GM18498 (cell line): ENCODE measurements around the gene RPS6KB2.

Experiments
- ATAC-seq: cut with Tn5 transposase; IDR thresholded peaks from one replicate; pipeline ENCODE4 v1.9.1; 2021; ENCODE audit warnings: mild to moderate bottlenecking, moderate library complexity; ENCODE audit not compliant: unreplicated experiment

The RPS6KB2 gene

DNA sequence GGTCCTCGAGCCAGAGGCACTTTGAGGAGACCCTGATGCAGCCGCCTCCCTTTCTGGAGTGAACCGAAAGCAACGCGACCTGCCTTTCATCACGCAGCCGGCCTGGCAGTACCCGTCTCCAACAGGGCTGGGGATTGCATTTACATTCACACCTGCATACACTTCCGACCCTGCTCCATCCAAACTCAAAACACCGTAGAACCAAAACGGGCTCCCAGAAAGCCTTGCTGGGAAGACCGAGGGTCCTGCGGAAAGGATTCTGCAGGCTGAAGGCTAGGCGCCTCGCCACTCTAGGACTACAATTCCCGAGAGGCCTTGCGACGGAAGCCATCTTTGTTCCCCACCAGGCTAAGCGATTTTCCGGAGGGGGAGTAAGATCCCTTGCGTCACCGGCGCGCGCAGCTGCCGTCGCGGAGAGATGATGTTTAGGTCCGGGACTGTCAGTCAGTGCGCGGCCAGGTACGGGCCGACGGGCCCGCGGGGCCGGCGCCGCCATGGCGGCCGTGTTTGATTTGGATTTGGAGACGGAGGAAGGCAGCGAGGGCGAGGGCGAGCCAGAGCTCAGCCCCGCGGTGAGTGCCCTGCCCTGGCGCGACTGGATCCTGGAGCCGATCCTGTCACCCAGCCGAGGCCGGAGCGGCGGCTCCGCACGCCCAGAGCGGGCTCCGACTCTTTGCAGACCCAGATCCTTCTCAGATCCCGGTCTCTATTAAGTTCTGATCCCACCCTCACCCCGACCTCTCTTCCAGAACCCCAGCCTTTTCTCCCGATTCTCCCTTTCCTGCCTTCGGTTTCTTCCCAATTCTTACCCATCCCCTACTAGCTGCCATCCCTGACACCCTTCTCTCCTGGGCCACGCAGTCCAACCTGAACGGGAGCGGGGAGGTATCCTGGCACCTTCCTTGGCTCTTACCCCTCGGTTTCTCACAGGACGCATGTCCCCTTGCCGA lies at the start of gene RPS6KB2:
TSS of gene RPS6KB2 (plus strand) at position 443 of the 950 bp plus-strand sequence. CDS start at position 495, 52 bp downstream.
- ATAC-seq, result peak; percentile 79

DNA sequence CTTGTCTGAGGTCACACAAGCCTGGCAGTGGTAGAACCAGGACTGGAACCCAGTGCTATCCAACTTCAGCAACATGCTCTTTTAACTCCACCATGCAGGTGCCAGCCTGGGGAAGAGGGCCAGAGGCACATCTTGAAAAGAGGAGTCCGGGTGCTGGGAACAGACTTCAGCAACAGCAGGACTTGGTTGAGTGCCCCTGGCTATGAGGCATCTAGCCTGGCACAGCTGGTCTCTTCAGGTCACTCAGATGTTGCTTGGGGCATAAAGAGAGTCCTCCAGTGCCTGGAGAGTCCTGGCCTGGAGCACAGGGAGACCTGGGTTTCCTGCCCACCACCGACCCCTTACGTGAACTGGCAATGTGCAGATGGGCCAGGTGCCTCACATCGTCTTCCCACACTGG lies 49.8 kb upstream of the RPS6KB2 start:
- ATAC-seq, result no peak

DNA sequence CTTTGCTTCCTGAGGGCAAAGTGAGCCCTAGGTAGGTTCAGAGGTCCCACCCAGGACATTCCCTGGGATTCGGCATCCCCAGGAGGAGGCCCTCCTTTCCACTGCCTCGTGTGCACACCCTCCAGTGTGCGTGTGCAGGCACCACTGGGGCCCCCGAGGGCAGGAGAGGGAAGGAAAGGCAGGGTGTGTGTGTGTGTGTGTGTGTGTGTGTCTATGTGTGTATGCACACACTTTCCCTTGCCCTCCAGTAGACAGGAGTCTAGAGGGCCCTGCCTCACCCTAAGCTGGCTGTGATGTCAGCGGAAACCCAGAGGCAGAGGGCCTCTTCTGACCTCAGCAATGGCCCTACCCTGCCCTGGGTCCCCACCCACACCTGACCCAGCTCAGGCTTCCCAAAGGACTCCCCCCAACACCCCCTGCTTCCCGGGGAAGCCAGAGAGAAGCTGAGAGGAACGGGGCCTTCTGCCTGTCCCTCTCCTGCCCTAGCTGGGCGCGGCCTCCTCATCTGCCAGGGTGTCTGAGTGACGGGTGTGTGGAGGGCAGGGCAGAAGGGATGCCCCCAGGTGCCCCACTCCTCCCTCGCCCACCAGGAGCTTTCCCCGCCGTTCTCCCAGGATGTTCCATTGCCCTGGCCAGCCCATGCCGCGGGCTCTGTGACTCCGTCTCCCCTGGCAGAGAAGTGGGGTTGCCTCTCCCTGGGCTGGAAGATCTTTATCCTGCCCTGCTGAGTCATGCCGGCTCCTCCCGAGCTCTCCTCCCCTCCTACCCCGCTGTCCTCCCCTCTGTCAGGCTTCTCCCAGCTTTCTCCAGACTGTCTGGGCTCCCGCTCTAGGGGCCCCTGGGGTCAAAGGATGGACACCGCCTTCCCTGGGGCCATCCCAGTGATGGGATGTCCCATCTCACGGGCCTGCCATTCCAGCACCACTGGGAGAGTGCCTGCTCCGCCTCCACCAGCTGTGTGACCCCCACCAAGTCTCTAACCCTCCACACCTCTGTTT lies 48.9 kb upstream of the RPS6KB2 start:
- no peak for ATAC-seq

DNA sequence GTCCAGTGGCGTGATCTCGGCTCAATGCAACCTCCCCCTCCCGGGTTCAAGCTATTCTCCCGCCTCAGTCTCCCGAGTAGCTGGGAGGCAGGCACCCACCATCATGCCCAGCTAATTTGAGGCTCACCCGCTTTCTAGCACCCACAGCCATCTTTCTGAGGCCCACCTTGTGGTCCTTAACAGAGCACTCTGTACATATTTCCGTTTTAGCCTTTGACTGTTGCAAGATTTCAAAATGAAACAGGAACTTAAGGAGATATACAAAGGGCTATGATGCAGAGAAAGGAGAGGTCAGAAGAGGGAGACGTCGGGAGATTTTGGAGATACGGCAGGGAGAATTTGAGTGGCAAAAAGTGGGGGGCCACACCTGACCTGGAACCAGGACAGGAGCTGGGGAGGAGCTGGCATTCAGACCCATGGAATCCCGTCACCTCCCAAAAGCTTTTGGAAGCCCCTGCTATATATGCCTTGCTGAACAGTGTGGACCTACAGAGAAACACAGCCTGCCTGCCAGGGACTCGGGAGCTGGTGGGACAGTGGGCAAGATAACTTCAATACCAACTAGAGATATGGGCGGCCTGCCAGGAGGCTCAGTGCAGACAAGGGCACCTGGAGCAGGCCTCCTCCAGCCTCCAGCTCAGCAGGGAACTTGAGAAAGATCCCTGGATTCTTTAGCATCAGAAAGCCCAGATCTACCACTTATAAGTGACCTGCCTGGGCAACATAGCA lies 46.9 kb upstream of the RPS6KB2 start:
- ATAC-seq, result no peak

DNA sequence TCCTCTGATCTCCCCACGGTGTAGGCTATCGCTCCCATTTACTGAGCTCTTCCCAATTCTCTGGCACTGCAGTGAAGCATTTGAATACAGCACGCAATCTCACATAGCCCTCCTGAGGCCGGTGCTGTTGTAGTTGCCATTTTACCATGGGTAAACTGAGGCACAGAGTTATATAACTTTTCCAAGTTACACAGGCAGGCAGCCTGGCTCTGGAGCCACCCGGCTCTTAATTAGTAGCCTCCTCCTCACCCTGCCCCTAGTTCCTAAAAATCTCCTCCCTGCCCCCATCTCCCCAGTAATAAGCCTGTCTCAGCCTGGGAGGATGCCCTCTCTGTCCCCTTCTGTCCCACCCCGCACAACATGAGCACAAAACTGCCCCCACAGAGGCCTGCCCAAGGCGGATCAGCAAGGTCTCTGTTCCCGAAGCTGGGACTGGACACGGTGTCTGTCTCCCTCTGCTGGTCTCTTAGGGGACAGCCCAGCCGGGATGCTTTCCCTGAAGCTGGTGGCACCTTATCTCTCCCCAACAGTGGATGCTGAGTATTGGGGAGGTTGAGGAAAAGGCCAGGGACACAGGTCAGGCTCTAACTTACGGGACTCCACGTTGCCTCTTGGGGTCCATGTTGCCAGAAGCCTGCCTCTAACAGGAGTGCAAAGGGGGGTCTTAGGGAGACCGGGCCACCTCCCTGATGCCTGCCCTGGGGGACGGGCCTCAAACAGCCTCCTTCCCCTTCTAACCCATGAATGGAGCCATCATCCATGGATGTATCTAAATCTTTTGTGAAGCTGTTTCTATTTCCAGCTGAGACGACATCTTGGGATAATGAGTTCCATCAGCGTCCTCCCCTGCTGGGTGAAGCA lies 45.8 kb upstream of the RPS6KB2 start:
- no peak for ATAC-seq

DNA sequence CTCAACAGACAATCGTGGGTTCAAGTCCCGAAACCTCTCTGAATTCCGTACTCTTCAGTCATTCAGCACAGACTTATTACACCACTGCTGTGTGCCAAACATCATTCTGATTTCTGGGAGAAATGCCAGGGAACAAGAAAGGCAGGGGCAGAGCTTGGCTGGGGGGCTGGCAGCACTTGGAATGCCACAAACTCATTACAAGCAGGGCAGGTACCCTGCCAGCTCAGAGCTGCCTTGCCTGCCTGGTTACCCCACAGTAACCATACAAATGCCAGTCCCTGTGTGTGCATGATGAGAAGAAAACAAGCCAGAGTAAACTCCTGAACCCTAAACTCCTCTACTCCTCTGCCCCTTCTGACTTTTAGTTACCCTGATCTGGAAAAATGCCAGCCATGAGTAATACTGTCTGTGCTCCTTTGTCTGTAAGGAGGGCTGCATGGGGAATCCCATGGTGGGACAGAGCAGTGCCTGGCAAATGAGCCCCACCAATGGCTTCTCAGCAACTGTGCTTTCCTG lies 43.4 kb upstream of the RPS6KB2 start:
- ATAC-seq, result no peak

DNA sequence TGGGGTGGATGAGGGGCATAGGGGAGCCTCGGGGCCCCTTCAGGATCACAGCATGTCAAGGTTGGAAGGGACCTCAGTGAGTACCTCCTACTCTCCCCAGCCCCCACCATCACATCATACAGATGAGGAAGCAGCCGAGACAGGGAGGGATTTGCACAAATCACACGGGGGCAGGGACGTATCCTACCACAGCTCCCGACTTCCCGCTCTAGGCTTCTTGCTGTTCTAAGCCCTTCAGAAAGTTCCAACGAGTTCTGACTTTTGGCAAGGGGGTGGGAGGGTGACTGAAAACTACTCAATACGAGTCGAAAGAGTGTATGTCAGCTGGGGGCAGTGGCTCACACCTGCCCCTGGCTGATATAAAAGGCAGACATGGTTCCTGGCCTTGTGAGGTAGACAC lies 41.2 kb upstream of the RPS6KB2 start:
- no peak for ATAC-seq

DNA sequence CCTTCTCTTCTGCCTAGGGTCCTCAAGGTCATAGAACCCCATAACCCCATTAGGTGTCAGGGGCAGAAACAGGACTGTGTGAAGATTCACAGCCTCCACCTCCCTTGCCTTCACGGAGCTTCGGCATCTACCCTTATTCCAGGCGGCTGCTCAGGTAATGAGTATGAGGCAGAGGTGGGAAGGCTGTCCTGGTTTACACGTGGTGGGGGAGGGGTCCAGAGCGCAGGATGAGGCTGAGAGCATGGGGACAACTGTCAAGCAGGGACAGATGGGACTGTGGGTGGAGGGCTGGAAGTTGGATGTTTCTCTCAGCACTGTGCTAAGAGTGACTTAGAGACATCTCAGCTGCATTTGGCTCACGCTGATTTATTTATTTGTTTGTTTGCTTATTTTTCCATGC lies 40.8 kb upstream of the RPS6KB2 start:
- no peak for ATAC-seq

DNA sequence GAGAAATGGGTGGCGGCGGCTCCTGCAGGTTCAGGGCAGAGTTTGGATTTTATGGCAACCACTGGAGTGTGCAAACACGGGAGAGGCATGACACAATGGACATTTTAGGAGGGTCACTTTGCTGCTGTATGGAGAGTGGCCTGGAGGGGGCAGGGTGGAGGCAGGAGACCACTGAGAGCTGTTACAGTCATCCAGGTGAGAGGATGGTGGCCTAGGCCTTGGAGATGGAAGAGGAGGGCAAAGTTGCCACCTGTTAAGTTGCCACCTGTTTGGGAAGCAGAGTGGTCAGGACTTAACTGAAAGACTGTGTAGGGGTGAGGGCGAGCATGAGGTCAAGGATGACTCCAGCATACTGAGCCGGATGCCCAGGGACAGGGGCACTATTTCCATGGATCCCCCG lies 38.8 kb upstream of the RPS6KB2 start:
- no peak for ATAC-seq

DNA sequence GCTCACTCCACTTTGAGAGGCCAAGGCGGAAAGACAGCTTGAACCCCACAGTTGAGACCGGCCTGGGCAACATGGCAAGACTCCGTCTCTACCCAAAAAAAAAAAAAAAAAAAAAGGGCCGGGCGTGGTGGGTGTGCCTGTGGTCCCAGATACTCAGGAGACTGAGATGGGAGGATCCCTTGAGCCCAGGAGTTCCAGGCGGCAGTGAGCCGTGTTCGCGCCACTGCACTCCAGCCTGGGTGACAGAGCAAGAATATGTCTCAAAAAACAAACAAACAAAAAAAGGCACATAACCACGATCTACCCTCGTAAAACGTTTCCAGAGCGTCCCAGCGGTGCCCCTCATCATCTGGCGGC lies 37.4 kb upstream of the RPS6KB2 start:
- no peak for ATAC-seq

DNA sequence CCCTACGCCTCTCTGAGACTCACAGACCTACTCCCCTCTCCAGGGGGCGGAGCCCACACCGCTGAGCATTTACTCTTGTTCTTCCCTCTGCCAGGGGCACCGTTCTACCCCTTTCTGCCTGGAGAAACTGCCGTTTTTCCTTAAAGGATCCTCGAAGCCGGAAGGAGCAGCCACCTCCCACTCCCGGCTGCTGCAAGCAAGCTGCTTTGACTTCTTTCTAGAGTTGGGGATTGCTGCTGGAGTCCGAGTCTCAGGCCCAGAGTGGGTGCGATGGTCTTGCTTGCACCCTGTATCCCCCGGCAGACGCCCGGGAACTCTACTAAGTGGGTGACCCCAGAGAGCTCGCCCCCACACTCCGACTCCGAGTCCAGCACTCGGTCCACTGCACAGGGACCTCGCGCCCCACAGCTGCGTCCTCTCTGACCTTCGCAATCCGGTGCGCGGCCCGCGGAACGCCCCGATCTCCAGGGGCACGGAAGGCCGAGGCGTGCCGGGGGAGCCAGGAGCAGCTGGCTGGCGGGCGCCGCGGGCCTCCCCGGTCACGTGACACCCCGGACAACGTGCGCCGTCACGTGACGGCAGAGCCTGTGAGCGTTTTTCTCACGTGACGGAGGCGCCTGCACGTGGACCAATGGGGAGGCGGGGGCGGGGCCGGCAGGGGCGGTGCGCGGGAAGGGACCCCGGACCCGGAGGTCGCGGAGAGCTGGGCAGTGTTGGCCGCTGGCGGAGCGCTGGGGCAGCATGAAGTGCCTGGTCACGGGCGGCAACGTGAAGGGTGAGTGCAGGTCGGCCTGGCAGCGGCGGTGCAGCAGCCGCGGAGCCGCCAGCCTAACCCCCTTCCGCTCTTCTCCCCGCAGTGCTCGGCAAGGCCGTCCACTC lies 36.8 kb upstream of the RPS6KB2 start, which contains the start of gene RAD9A:
TSS of gene RAD9A (plus strand) at position 683 of the 879 bp plus-strand sequence. CDS start at position 742, 59 bp downstream.
- ATAC-seq, result peak; percentile 65

DNA sequence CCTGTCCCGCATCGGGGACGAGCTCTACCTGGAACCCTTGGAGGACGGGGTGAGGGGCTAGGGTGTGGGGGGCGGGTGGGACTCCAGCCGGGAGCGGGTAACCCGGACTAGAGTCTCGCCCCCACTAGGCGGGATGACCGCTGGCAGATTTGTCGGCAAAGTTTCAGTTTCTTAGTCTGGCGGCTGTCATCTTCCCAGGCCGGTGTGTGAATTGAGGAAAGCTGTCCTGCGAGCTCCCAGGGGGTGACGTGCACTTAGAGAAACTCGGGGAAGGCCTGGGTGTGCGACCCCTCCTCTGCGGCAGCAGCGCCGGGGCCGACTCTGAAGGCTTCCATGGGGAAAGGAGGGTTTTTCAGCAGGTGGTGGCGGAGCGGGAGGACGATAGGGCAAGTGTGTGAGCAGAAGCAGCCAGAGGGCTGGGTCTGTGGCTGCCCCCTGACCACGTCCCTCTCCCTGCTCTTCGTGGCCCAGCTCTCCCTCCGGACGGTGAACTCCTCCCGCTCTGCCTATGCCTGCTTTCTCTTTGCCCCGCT lies 36.0 kb upstream of the RPS6KB2 start:
- no peak for ATAC-seq

DNA sequence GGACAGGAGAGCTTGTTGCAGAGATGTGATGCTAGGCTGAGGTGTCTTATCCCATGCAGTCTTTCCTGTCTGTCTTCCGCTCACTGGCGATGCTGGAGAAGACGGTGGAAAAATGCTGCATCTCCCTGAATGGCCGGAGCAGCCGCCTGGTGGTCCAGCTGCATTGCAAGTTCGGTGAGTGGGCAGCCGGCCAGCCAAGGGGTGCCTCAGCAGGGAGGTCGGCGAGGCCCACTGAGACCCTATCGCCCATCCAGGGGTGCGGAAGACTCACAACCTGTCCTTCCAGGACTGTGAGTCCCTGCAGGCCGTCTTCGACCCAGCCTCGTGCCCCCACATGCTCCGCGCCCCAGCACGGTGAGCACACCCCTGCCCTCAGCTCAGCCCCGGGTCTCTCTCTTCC lies 34.9 kb upstream of the RPS6KB2 start:
- ATAC-seq, result no peak

DNA sequence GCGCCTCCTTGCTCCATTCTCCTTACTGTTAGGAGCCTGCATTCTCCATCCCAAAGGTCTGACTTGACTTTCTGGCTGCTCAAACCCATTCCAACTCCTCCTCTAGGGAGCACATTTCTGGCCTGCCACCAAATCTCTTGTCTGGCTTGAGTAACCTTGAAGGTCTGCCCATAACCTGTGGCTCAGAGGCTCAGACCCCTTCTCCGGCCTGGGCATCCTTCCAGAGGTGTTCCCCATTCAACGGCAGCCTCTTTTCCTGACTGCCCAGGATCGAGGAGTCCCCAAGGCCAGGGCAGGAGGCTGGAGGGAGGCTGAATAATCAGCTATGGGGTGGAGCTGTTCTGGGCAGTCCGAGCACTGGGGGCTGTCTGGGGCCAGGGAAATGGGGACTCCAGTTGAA lies 34.3 kb upstream of the RPS6KB2 start:
- no peak for ATAC-seq

DNA sequence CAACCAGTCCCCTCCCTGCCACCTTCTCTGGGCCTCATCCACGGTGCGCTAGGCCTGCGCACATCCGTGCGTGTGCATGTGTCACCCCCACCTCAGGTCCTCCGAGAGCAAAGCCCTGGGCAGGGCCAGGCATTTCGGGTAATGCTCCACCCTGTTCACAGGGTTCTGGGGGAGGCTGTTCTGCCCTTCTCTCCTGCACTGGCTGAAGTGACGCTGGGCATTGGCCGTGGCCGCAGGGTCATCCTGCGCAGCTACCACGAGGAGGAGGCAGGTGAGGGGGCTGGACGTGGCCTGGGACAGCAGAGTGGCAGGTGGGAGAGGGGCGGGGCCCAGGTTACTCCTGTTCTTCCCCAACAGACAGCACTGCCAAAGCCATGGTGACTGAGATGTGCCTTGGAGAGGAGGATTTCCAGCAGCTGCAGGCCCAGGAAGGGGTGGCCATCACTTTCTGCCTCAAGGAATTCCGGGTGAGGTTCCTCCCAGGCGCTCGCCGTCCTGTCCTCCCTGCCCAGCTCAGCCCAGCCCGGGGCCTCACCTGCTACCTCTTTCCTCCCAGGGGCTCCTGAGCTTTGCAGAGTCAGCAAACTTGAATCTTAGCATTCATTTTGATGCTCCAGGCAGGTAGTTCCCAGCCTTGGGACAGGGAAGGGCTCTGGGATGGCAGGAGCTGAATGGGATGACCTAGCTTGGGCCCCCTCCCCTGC lies 32.6 kb upstream of the RPS6KB2 start:
- ATAC-seq, result no peak

DNA sequence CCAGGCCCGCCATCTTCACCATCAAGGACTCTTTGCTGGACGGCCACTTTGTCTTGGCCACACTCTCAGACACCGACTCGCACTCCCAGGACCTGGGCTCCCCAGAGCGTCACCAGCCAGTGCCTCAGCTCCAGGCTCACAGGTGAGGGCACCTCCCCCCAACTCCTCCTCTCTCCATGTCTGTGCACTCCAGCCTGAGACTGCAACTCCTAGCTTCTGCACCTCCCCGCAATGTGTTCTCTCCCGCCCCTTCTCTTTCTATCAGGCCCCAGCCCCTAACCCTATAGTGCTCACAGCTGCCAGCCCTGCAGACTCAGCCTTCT lies 32.1 kb upstream of the RPS6KB2 start:
- ATAC-seq, result no peak

DNA sequence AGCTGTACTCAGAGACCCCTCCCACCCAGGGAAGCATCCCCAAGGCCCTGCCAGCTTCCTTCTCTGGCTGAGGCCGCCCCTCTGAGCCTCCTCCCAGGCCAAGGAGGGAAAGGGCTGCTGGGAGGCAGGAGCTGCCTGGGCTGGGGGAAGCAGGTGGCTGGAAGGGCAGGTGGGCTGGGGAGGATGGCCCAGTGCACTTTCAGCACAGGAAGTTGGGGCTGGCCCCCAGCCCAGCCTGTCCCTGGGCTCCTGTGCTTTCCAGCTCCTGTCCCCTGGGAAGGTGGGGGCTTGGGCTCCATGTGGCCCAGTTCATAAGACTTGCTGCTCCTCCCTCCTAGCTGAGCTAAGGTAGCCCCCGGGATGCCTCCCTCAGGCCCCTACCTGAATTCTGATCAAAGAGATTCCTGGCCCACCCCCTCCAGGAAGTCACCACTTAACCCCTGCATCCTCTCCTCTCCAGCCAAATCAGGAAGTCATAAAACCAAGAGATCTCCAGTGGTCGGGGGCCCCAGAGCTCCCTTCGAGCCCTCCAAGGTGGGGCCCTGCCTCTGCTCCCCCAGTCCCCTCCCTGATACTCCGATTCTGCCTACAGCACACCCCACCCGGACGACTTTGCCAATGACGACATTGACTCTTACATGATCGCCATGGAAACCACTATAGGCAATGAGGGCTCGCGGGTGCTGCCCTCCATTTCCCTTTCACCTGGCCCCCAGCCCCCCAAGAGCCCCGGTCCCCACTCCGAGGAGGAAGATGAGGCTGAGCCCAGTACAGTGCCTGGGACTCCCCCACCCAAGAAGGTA lies 31.5 kb upstream of the RPS6KB2 start:
- ATAC-seq, result no peak
